NT2/D1 (cell line): Measurements from ENCODE around the gene ATPAF2.

Experiments
- SUZ12 ChIP-seq: IDR thresholded peaks from 2 replicates; pipeline ENCODE4 v1.6.1; 2011; ENCODE audit not compliant: insufficient read length, insufficient read depth; ENCODE audit errors: extremely low read depth
- YY1 ChIP-seq: IDR thresholded peaks from 2 replicates; pipeline ENCODE4 v1.6.1; 2011; ENCODE audit not compliant: insufficient read length, insufficient read depth
- ZNF274 ChIP-seq: IDR thresholded peaks from 2 replicates; pipeline ENCODE4 v1.6.1; 2011; ENCODE audit warnings: mild to moderate bottlenecking, low read depth, low read length

DNA sequence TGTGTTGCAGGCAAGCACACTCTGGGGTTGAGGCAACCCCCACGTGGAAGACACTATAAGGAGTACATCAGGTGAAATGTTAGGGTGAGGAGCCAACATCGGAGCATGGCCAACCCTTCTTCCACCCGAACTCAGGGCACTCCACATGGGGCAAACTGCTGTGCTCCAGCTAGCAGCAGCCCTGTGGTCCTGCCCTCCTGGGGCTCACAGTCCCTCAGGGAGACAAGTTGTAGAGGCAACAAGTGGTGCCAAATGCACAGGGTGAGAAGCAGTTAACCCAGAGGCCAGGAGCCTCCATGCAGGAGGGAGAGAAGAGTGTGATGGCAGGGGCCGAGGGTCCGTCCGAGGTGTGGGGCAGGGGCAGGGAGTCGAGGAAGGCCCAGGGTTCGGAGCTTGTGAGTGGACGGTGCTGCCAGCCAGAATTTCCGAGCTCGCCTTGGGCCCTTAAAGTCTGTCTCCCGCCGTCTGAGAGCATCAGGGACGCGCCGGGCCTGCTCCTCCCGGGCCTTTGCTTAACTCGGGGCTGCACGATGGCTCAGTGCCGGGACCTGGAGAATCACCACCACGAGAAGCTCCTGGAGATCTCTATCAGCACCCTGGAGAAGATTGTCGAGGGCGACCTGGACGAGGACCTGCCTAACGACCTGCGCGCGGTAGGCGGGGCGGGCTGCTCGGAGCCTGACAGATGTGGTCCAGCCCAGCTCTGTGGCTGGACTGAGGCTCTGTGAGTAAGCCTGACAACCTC lies 32.3 kb downstream of the ATPAF2 start:
- no peak for TF ChIP-seq ZNF274
- no peak for TF ChIP-seq YY1
- TF ChIP-seq SUZ12, result no peak
